ENCODE data around the gene LENG8. TPM values are rescaled to one million over a fixed set of nuclear protein-coding genes. Genes with fewer than 3 reads are reported as not detected.

Gene LENG8
- total RNA-seq, 2 experiments from 2014 or later = 63.2 to 137 TPM

DNA sequence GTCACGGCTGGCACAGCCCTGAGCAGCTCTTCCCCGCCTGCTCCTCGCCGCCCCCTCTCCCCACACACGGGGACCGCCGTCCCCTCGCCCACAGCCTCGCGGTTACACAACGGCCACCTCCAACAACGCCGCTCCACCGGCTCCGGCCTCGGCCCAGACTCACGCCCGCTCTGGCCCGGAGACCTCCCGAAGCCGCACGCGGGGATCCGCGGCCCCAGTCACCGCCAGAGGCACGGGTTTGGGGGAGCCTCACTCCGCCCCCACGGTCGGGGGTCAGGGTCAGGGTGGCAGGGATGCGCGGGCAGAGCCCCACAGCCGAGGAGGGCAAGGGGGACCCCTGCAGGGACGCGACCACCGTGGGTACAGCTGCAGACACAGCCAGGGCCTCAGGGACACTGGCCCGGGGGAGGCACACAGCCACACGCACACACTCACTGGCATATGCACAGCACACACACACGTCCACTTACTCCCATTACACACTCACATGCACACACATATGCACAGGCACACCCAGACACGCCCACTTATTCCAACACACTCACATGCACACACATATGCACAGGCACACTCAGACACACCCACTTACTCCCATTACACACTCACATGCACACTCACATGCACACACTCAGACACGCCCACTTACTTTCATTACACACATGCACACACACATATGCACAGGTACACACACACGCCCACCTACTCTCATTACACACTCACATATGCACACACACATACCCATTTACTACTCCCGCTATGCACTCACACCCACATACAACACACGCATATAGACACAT, 32.1 kb upstream of the LENG8 start:
- Histone ChIP-seq H3K9me2 (ENCODE audit: insufficient read depth, low read length) (no peaks in the 10 kb centered on the region), H3K27ac (ENCODE audit: low read depth, low read length, poor library complexity, severe bottlenecking) (no peak overlapping the region), H4K20me1 (ENCODE audit: insufficient read depth, low read length) (no peaks in the 10 kb centered on the region), H3K4me1 (ENCODE audit: insufficient read depth, low read length, poor library complexity, severe bottlenecking) (peaks cover 9% of the 10 kb centered on the region), H3K79me2 (ENCODE audit: insufficient read depth, low read depth, low read length) (no peaks in the 10 kb centered on the region), H3K4me3 (ENCODE audit: low read depth, low read length, poor library complexity, severe bottlenecking) (no peak overlapping the region), H3K9me3 (ENCODE audit: low read length) (no peaks in the 10 kb centered on the region), H3K36me3 (ENCODE audit: insufficient read depth, low read length) (no peaks in the 10 kb centered on the region), H3K4me2 (ENCODE audit: low read length) (no peak overlapping the region), H2AFZ (ENCODE audit: low read length) (no peak overlapping the region)
- TF ChIP-seq CTCF (conservative IDR thresholded peaks at IDR 0.05; ENCODE audit: low read length) (no peak), EZH2phosphoT487 (IDR thresholded peaks at IDR 0.05; ENCODE audit: borderline replicate concordance, low read depth, low read length) (no peak)
- intact Hi-C loops (cut with micrococcal nuclease; ENCODE audit: unreplicated experiment) = no loop called here
- no peak for DNase-seq (ENCODE audit: low spot score)
- no TSS peak for BruUV-seq (replicated peaks)
- POLR2A ChIA-PET = no interaction called here
- CTCF ChIA-PET (ENCODE audit: unreplicated experiment) = no interaction called here

DNA sequence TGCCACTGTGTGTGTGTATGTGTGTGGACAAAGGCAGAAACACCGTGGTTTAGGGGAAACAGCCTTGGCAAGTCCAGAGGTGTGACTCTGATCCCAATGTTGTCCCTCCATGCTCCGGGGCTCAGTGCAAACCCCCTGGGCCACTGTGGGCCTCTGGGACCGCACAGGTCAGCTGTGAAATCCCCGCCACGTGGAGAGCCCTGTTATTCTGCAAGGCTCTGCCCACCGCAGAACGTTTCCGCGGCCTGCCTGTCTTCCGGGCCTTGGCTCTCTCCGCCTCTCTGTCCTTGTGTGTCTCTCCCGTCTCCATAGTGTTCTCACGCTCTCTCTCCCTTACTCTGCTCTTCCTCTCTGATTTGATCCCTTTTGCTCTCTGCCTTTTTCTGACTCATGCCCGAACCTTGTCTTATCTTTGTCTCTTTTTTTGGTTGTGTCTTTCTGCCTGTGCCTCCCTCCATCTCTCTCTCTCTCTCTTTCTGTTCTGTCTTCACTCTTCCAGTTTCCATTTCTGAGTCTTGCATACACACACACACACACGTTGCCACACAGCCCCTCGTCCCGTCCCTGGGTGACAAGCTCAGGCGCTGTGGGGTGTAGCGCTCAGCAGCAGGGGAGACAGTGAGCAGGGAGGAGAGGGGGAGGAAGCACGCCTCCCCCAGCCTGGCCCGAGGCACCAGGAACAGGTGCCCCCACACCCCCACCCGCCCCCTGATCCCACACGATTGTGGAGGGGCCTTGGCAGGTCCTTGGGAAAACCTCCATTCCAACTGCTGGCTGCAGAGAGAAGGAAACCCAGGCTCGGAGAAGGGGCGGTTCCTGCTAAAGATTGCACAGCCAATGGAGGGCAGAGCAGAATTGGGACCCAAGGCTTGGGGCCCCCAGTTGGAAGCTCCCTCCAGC, 30.7 kb upstream of the LENG8 start:
- no peak for DNase-seq (ENCODE audit: low spot score)
- Histone ChIP-seq H3K9me2 (ENCODE audit: insufficient read depth, low read length) (no peaks in the 10 kb centered on the region), H3K4me1 (ENCODE audit: insufficient read depth, low read length, poor library complexity, severe bottlenecking) (peaks cover 9% of the 10 kb centered on the region), H3K36me3 (ENCODE audit: insufficient read depth, low read length) (no peaks in the 10 kb centered on the region), H3K27ac (ENCODE audit: low read depth, low read length, poor library complexity, severe bottlenecking) (no peak overlapping the region), H3K4me2 (ENCODE audit: low read length) (peak overlapping the region; percentile 18; the same call in 1 of the 2 replicates), H3K4me3 (ENCODE audit: low read depth, low read length, poor library complexity, severe bottlenecking) (no peak overlapping the region), H3K79me2 (ENCODE audit: insufficient read depth, low read depth, low read length) (no peaks in the 10 kb centered on the region), H4K20me1 (ENCODE audit: insufficient read depth, low read length) (no peaks in the 10 kb centered on the region), H3K9me3 (ENCODE audit: low read length) (no peaks in the 10 kb centered on the region), H2AFZ (ENCODE audit: low read length) (0 out of 2 replicates have a peak overlapping the region, but pooled peaks have one; percentile 50)
- intact Hi-C loops (cut with micrococcal nuclease; ENCODE audit: unreplicated experiment) = no loop called here
- POLR2A ChIA-PET = no interaction called here
- TF ChIP-seq EZH2phosphoT487 (IDR thresholded peaks at IDR 0.05; ENCODE audit: borderline replicate concordance, low read depth, low read length) (no peak), CTCF (conservative IDR thresholded peaks at IDR 0.05; ENCODE audit: low read length) (no peak)
- CTCF ChIA-PET (ENCODE audit: unreplicated experiment) = no interaction called here
- BruUV-seq (replicated peaks) = no TSS peak

Data from OCI-LY7 (cell line).